HCT116 (cell line): Measurements from ENCODE around the gene FARP1.

ENCODE experiments used
- RAD21 ChIP-seq: IDR thresholded peaks from 2 replicates; pipeline ENCODE4 v1.6.1; 2012; ENCODE audit warnings: low read depth, mild to moderate bottlenecking
- SIN3A ChIP-seq: IDR thresholded peaks from 2 replicates; pipeline ENCODE4 v1.6.1; 2012; ENCODE audit warnings: low read depth
- TF ChIP-seq, protein P1 (sequence below), 3 experiments: fragments of 200-600 bp in 1 of 3; sonication (generic) in 1 of 3; IDR thresholded peaks in 2 of 3; conservative IDR thresholded peaks in 1 of 3; 2 replicates each; pipeline ENCODE4 v1.5.1; 2012 to 2017; ENCODE audit warnings: low read depth in 2 of 3, low read length in 2 of 3, antibody characterized with exemption in 1 of 3, borderline replicate concordance in 1 of 3, control low read depth in 1 of 3, mild to moderate bottlenecking in 1 of 3, mixed read lengths in 1 of 3, mixed run types in 1 of 3, moderate library complexity in 1 of 3; ENCODE audit not compliant: insufficient read depth in 1 of 3

GRCh38 chr13:98504371-98504963 lies 361.6 kb downstream of the FARP1 start:
- TF ChIP-seq, protein P1, sequence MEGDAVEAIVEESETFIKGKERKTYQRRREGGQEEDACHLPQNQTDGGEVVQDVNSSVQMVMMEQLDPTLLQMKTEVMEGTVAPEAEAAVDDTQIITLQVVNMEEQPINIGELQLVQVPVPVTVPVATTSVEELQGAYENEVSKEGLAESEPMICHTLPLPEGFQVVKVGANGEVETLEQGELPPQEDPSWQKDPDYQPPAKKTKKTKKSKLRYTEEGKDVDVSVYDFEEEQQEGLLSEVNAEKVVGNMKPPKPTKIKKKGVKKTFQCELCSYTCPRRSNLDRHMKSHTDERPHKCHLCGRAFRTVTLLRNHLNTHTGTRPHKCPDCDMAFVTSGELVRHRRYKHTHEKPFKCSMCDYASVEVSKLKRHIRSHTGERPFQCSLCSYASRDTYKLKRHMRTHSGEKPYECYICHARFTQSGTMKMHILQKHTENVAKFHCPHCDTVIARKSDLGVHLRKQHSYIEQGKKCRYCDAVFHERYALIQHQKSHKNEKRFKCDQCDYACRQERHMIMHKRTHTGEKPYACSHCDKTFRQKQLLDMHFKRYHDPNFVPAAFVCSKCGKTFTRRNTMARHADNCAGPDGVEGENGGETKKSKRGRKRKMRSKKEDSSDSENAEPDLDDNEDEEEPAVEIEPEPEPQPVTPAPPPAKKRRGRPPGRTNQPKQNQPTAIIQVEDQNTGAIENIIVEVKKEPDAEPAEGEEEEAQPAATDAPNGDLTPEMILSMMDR (IDR thresholded peaks at IDR 0.05 in 2 of 3, conservative IDR thresholded peaks at IDR 0.05 in 1 of 3; ENCODE audit: borderline replicate concordance in 1 of 3, insufficient read depth in 1 of 3, low read depth in 2 of 3, low read length in 2 of 3): no peak
- TF ChIP-seq RAD21: no peak
- no peak for TF ChIP-seq SIN3A
